Endometrium (tissue), 2 donors: ENCODE results near the gene TMEM127.
"Not testable (repeated sequence)": the region's sequence is repeated elsewhere in the genome, so short reads cannot be mapped to it uniquely, and the experiment has no call there.

Source experiments
- FAIRE-seq: peaks from 2 replicates; lab custom pipeline; 2012; peaks lifted over from hg19 to GRCh38; lab: Jason Lieb, UNC
- donor health status: control.
- donor health status: control.

TMEM127 gene

DNA sequence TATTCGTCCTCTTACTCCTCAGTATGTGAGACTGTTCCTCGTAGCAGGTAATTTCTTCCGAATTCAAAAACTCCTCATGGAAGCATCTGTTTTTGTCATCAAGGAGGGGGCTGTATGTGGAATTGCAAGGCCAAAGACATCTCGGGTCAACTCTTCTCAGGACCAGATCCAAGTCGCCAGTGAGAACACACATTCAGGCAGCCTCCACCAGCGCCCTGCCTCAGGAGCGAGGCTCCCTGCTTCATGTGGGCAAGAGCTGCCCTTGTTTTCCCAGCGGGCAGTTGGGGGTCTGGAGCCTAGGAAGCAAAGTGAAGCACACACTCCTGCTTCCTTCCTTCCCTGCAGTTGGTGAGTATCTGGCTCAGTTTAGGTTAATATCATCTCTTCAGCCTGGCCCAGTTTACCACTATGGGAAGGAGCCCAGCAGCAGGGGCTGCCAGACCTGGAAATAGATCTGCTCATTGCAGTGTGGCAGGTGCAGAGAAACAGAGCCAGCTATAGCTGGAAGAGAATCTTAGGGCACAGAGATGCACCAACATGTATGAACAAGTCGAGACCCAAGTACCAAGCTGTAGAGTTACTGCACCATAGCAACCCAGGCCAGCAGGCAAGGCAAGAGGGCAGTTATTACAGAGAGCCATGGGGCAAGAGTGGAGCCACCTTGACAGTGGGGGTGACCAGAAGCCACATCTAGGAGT, 25.3 kb downstream of the TMEM127 start:
- no peak for FAIRE-seq

DNA sequence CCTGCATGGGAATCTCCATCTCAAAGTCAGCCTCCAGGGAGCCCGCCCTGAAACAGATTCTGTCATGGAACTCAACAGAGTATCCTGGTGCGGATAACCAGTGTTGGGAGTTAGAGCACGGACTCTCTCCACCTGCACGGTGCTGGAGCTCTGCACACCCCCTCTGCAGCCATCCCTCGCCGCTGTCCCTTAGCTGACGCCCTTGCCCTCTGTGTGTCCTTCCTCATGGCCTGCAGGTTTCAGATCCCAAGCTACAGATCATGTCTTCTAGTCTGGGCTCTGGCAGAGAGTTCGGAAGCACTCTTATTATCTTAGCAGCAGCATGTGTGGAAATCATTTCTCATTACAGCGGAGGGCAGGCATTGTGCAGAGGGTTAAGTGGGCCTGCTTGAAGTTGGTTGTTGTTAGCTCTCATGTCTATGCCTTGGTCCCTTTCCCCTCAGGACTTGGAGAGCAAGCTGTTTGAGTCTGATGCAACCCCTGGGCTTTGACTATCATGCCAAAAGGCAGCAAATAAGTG, 26.0 kb downstream of the TMEM127 start:
- FAIRE-seq: no peak

GRCh38 chr2:96239091-96239490, 26.7 kb downstream of the TMEM127 start:
- FAIRE-seq: no peak

DNA sequence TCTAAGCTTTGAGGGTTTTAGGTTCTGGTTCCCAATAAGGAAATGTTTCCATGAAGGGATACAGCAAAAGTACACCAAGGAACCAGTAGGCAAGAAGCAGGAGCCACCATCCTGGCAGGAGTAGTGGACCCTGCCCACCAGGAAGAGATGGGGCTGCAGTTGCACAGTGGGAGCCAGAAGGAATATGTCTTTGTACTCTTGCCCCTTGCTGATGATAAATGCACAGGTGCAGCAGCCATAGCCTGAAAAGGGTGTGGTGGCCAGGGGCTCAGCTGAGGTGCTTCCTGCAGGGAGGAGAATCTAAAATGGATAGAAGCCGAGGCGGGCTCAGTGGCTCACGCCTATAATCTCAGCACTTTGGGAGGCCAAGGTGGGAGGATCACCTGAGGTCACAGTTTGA, 27.5 kb downstream of the TMEM127 start:
- FAIRE-seq: no peak

DNA sequence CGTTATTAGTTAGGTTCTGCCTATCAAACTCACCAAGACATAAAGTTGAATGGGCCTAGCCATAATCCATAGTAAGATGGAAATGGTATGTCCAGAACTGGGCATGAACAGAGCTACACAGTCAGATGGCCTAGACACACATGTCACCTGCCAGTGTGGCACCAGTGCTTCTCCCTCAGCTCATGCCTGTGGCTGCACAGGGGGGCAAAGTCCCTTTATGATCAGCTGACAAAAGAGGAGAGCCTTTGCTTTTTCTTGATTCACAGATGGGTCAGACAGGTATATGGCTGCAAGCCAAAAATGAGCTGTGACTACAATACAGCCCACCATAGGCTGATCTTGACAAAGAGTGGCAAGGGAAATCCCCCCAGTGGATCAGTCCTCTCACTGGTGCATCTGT, 28.9 kb downstream of the TMEM127 start:
- no peak for FAIRE-seq

DNA sequence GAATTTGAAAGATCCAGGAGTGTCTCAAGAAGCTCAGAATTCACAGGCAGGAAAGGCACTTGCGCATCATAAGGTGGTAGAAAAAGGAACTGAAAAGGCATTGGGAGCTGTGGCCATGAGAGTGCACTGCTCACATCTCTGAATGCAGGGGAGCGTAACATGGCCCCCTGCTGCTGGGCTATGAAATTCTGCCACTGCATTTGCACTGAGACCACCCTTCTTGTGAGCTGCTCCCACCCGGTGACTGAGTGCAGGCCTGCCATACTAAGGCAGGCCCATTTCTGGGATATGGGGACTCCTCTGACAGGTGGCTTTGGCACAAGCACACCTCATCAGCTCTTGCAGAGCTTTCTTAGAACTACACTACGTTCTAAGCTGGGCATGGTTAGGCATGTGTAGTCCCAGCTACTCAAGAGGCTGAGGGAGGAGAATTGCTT, 31.9 kb downstream of the TMEM127 start:
- no peak for FAIRE-seq

DNA sequence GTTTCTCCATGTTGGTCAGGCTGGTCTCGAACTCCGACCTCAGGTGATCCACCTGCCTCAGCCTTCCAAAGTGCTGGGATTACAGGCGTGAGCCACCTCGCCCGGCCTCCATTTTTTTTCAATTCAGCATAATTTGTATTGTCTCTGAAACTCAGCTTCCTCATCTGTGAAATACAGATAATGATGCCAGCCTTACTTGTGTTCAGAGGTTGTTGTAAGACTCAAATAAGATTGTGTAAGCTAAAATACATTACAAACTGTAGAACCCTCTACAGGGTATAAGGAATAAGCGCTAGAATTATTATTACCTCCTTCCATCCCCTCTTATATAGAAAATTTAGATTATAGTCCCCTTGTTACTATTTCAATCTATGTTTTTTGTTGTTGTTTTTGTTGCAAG, 32.4 kb downstream of the TMEM127 start:
- no peak for FAIRE-seq

GRCh38 chr2:96231316-96231715, 34.5 kb downstream of the TMEM127 start:
- FAIRE-seq: no peak

DNA sequence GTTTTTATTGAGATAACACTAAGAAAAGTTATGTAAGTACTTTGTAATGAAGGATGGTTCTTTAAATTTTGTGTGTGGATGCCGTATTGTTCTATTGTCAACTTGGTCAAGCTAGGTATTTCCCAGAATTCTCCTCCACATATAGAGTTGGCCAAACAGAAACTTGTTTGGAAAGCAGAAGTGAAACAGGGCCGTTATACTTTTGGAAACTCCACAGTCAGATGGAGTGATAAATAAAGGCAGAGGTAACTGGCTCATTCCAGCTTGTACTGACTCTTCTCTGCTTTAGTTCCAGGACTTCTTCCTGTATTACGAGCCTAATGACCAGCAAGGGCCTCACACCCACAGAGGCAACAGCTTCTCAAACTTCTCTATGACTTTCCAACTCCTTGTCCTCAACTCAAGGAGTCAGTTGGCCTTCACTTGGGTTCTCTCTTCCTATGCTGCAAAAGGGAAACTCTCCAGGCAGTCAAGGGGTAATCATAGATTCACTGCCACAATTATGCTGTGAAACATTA, 40.7 kb downstream of the TMEM127 start:
- FAIRE-seq: no peak

DNA sequence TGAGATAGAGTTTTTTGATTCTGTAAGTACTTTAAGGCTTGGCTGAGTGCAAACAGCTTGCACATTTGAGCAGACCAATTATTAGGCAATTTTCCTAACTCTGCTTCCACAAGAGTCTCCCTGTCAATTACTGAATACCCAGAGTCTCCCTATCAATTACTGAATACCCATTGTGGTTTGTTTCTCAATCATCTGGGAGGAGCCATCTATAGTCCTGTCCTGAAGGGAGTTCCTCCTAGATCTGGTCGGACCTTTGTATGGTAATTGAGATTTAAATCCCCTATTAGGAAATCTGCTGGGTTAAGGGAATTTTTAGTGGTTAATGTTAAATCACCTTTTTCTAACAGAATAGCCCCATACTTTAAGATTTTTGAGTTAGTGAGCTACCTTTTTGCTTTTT, 44.7 kb downstream of the TMEM127 start:
- not testable (repeated sequence) for FAIRE-seq

DNA sequence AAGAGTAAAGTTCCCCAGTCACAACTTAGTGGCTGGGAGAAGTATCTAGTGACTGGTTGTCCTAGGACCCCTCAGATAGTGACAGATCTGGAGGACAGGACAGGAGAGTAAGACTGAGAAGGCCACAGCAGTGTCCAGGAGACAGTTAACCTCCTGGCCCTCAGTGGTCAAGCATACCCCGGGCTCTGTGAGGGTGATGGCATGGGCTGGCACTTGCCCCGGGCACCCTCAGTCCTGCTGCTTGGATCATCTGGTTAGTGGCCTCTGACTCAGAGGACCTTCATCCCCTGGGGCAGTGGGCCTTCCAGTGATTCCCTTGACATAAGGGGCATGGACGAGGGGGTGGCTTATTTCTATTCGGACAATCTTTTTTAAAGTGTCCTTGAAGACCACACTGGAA, 45.8 kb downstream of the TMEM127 start:
- not testable (repeated sequence) for FAIRE-seq

- no peak for FAIRE-seq
Observed at GRCh38 chr2:96218508-96219131, 47.2 kb downstream of the TMEM127 start.

- FAIRE-seq: no peak
Observed at GRCh38 chr2:96214554-96214953, 51.2 kb downstream of the TMEM127 start.

DNA sequence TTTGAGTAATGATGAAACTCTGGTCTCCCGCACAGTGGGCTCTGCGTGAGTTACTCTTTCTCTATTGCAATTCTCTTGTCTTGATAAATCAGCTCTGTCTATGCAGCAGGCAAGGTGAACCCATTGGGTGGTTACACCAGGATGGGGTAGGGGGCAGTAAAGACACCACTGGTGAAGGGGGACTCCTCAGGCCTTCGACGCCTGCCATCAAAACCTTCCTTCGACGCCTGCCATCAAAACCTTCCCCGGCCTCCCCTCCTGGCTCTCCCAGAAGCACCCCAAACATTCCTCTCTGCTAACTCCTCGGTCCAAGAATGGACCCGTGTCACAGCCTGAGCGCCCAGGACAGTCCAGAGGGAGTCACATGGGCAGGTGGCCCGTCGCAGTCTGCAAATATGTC, 52.4 kb downstream of the TMEM127 start:
- no peak for FAIRE-seq

DNA sequence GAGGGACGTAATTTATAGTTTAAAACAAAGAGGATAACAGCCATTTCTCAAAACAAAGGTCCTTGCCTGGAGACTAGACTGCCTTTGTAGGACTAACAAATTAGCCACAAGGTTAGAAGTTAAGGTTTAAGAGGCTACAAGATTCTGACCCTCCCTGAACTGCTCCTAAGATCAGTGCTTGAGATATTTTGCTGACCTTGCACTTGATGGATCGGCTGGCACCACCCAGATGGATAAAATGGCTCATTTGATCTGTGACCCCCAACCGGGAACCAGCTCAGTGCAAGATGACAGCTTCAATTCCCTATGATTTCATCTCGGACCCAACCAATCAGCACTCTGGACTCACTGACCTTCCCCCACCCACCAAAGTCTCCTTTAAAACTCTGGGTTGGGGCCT, 53.5 kb downstream of the TMEM127 start:
- no peak for FAIRE-seq

- FAIRE-seq: no peak
Observed at GRCh38 chr2:96209729-96210085, 56.1 kb downstream of the TMEM127 start.

DNA sequence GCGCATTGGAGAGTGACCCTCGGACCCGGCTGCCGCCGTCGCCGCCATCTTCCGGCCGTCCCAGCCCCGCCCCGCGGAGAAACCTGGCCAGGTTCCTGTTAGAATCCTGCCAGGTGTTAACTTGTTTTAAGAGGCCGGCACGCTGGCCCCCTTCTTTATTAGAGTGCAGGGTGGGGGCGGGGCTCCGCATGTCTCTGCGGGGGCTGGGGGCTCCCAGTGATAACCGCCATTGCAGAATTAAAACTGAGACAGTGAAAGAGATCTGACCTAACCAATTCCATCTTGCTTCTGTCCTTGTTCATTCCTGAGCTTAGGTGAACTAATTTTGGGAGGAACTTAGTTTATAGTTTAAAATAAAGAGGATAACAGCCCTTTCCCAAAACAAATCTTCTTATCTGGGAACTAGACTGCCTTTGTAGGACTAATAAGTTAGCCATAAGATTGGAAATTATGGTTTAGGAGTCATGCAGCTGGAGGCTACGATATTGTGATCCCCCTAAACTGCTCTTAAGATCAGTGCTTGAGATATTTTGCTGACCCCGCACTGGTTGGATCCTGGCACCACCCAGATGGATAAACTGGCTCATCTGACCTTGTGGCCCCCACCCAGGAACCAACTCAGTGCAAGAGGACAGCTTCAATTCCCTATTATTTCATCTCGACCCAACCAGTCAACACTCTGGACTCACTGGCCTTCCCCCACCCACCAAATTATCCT, 56.6 kb downstream of the TMEM127 start:
- FAIRE-seq: no peak

DNA sequence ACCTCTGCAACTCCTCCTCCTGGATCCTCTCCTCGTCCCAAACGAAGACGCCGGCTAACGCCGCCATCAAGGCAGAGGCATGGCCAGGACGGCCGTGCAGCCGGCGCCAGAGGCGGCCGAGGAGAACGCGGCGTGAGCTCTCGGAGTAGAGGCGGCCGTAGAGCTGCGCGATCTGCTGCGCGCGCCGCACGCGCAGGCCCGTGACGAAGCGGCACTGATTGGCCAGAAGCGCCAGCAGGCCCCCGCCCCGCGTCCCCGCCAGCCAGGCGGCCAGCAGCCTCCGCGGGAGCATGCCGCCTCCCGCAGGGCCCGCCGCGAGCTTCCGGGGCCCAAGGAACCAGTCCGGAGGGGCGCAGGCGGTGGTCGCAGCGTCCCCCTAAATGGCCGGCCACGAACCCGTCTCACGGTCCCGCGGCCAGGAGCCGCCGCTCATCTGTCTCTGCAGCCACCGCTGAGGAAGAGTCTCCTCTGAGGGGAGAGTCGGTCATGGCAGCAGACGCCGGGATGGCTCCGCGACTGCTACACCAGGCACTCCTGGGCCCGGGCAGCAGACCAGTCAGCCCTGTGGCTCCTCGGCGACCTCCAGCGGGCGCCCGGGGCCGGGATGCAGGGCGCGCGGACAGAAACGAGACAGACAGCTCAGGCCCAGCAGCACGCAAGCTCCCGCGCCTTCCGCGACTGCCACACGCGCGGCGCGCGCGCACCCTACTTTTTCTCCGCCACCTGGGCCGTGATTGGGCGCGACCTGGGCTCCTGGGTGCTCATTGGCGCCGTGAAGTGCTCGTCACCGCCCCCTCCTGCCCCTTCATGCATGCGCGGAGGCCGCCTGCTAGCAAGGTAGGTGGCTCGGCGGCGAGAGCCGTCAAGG, 57.4 kb downstream of the TMEM127 start, which contains the start of gene STARD7:
STARD7 (minus strand) TSS at position 685 of the 868 bp plus-strand sequence; CDS start at position 292, 393 bp downstream.
- peak; percentile 57 for FAIRE-seq

DNA sequence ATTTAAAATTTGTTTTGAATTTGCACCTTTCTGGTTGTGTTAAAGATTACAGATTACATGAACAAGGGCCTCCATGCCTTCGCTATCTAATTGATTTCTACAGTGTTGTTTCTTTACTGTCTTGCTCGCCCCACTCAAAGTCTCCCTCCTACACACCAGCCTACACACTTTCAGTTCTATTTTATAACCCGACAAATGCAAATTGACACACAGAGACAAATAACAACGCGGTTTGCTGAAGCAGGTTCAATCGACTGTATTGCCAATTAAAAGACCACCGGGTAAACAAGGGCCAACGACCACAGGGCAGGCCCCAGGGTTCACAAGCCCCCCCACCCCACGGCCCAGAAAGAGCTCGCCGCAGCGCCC, 58.0 kb downstream of the TMEM127 start:
- no peak for FAIRE-seq

- no peak for FAIRE-seq
Observed at GRCh38 chr2:96207073-96207773, 58.6 kb downstream of the TMEM127 start.

DNA sequence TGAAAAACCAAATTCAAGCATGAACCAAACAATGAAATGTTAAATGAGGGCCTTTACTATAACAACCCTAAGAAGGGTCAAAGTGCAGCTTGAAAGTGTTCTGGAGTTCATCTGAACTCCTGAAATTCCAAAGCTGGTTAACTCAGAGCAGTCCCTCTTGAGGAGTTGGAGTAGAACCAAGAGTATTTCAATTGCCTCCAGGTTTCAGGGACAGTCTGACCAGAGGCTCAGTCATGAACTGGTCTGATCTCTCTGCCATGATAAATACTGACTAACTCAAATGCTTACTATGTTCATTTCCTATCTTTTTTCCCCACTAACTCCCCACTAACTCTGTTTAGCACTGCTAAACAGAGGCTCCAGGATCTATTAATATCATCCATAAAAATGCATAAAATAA, 59.9 kb downstream of the TMEM127 start:
- no peak for FAIRE-seq
